ENCODE data around the gene EEPD1. TPM values are rescaled to one million over a fixed set of nuclear protein-coding genes. Genes with fewer than 3 reads are reported as not detected.

Gene EEPD1
- total RNA-seq, 1 donor from 2014 or later = 0.64 TPM

GRCh38 chr7:36283711-36284130 is 130.7 kb downstream of the EEPD1 start:
- no peak for TF ChIP-seq CTCF (IDR thresholded peaks at IDR 0.05)
- no peaks in the 10 kb centered on the region for H3K9me3 Mint-ChIP-seq
- peaks cover 51% of the 10 kb centered on the region for H3K4me1 Mint-ChIP-seq
- H3K27ac Mint-ChIP-seq = peak overlapping the region; percentile 15
- ATAC-seq (ENCODE audit: low read depth) (peak; percentile 86), DNase-seq (peak; percentile 36)
- H3K27me3 Mint-ChIP-seq = peaks cover 10% of the 10 kb centered on the region
- CTCF ChIA-PET = interaction anchor here (1.5 kb wide), 1 partner anchor 299 kb away, joined by 6 read pairs; no protein-coding TSS in a partner anchor
- POLR2A ChIA-PET = no interaction called here
- H3K4me3 Mint-ChIP-seq = peak overlapping the region; percentile 39
- H3K36me3 Mint-ChIP-seq (ENCODE audit: low read depth) = no peaks in the 10 kb centered on the region
- intact Hi-C loops (cut with micrococcal nuclease) = loop anchor here (10.0 kb wide), 1 partner anchor 589 kb away; the partner anchor contains the start of gene HERPUD2

GRCh38 chr7:36284456-36285090 is 131.5 kb downstream of the EEPD1 start:
- no peaks in the 10 kb centered on the region for H3K36me3 Mint-ChIP-seq (ENCODE audit: low read depth)
- H3K27me3 Mint-ChIP-seq = peaks cover 9% of the 10 kb centered on the region
- intact Hi-C loops (cut with micrococcal nuclease) = loop anchor here (10.0 kb wide), 1 partner anchor 590 kb away; the partner anchor contains the start of gene HERPUD2
- ATAC-seq (ENCODE audit: low read depth) (no peak), DNase-seq (no peak)
- CTCF ChIA-PET = interaction anchor here (1.5 kb wide), 1 partner anchor 299 kb away, joined by 6 read pairs; no protein-coding TSS in a partner anchor
- peak overlapping the region; percentile 24 for H3K27ac Mint-ChIP-seq
- POLR2A ChIA-PET = no interaction called here
- H3K4me1 Mint-ChIP-seq = peaks cover 53% of the 10 kb centered on the region
- TF ChIP-seq CTCF (IDR thresholded peaks at IDR 0.05) = no peak
- no peak overlapping the region for H3K4me3 Mint-ChIP-seq
- no peaks in the 10 kb centered on the region for H3K9me3 Mint-ChIP-seq

GRCh38 chr7:36285276-36285675 is 132.2 kb downstream of the EEPD1 start:
- DNase-seq (no peak), ATAC-seq (ENCODE audit: low read depth) (no peak)
- POLR2A ChIA-PET = no interaction called here
- CTCF ChIA-PET = no interaction called here
- intact Hi-C loops (cut with micrococcal nuclease) = loop anchor here (10.0 kb wide), 1 partner anchor 590 kb away; the partner anchor contains the start of gene HERPUD2
- no peak for TF ChIP-seq CTCF (IDR thresholded peaks at IDR 0.05)
- Mint-ChIP-seq H3K4me1 (peaks cover 53% of the 10 kb centered on the region), H3K36me3 (ENCODE audit: low read depth) (no peaks in the 10 kb centered on the region), H3K27me3 (peaks cover 2% of the 10 kb centered on the region), H3K9me3 (no peaks in the 10 kb centered on the region), H3K4me3 (no peak overlapping the region), H3K27ac (no peak overlapping the region)

- no peaks in the 10 kb centered on the region for H3K36me3 Mint-ChIP-seq (ENCODE audit: low read depth)
- ATAC-seq (ENCODE audit: low read depth) (peak; percentile 33), DNase-seq (no peak)
- no peaks in the 10 kb centered on the region for H3K9me3 Mint-ChIP-seq
- H3K4me3 Mint-ChIP-seq = peak overlapping the region; percentile 11
- intact Hi-C loops (cut with micrococcal nuclease) = loop anchor here (2.0 to 10.0 kb wide), 2 partner anchors 21 to 591 kb away; partner anchors contain the start of gene HERPUD2
- peak overlapping the region; percentile 77 for H3K27ac Mint-ChIP-seq
- ChIA-PET POLR2A (no interaction called here), CTCF (interaction anchor here (1.5 to 7.9 kb wide), 2 partner anchors 301 to 310 kb away, joined by 3 to 124 read pairs; no protein-coding TSS in a partner anchor)
- H3K4me1 Mint-ChIP-seq = peaks cover 52% of the 10 kb centered on the region
- no peak for TF ChIP-seq CTCF (IDR thresholded peaks at IDR 0.05)
- peaks cover 2% of the 10 kb centered on the region for H3K27me3 Mint-ChIP-seq
Measured at GRCh38 chr7:36286226-36286625, 133.2 kb downstream of the EEPD1 start.

- Mint-ChIP-seq H3K4me1 (peaks cover 57% of the 10 kb centered on the region), H3K27ac (peak overlapping the region; percentile 77), H3K9me3 (no peaks in the 10 kb centered on the region), H3K36me3 (ENCODE audit: low read depth) (no peaks in the 10 kb centered on the region), H3K4me3 (peak overlapping the region; percentile 11), H3K27me3 (peaks cover 7% of the 10 kb centered on the region)
- POLR2A ChIA-PET = no interaction called here
- TF ChIP-seq CTCF (IDR thresholded peaks at IDR 0.05) = no peak
- DNase-seq (no peak), ATAC-seq (ENCODE audit: low read depth) (no peak)
- intact Hi-C loops (cut with micrococcal nuclease) = loop anchor here (2.0 to 10.0 kb wide), 2 partner anchors 22 to 592 kb away; partner anchors contain the start of gene HERPUD2
- CTCF ChIA-PET = interaction anchor here (1.0 to 7.9 kb wide), 3 partner anchors 33 to 311 kb away, joined by 3 to 124 read pairs (median 3); no protein-coding TSS in a partner anchor
Measured at GRCh38 chr7:36286688-36287087, 133.6 kb downstream of the EEPD1 start.
